ENCODE data around the gene PACS2. TPM values are rescaled to one million over a fixed set of nuclear protein-coding genes. Genes with fewer than 3 reads are reported as not detected.

PACS2 gene
- total RNA-seq, 3 donors from 2014 or later: 46.0 to 70.9 (median 67.8) TPM

DNA sequence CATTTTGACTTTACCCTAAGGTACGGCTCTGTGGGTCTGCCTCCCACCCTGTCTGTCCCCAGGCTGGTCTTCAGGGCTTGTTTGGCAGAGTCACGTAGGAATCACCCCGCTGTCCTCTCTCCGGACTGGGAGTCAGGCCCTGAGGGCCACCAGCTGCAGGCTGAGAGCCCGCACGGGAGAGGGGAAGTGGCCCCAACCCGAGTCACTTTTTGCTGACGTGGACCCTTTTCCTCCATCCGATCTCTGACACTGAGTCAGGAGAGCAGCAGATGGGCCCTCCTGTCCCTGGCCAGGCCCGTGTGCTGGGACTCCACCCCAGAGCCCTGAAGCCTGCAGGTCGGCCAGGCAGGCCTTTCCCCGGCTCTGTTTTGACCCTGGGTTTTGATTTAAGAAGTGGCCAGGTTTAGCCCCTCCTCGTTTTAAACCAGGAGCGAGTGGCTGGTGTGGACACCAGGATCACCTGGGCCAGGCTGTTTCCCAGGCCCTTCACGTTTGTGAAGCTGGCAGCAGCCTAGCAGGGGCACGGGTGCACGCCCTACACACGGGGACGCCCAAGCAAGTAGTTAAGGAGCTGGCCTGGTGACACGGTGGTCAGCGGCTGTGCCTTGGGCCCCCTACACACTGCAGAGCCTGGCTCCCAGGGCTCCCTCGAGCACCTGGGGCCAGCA is 71.3 kb downstream of the PACS2 start:
- Histone ChIP-seq H3K36me3 (no peaks in the 10 kb centered on the region), H3K27ac (no peak overlapping the region), H3K4me1 (no peaks in the 10 kb centered on the region), H3K4me3 (no peak overlapping the region), H3K27me3 (no peaks in the 10 kb centered on the region), H3K9me3 (no peaks in the 10 kb centered on the region)
- TF ChIP-seq, protein P1, sequence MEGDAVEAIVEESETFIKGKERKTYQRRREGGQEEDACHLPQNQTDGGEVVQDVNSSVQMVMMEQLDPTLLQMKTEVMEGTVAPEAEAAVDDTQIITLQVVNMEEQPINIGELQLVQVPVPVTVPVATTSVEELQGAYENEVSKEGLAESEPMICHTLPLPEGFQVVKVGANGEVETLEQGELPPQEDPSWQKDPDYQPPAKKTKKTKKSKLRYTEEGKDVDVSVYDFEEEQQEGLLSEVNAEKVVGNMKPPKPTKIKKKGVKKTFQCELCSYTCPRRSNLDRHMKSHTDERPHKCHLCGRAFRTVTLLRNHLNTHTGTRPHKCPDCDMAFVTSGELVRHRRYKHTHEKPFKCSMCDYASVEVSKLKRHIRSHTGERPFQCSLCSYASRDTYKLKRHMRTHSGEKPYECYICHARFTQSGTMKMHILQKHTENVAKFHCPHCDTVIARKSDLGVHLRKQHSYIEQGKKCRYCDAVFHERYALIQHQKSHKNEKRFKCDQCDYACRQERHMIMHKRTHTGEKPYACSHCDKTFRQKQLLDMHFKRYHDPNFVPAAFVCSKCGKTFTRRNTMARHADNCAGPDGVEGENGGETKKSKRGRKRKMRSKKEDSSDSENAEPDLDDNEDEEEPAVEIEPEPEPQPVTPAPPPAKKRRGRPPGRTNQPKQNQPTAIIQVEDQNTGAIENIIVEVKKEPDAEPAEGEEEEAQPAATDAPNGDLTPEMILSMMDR (IDR thresholded peaks at IDR 0.05): no peak
- TF ChIP-seq POLR2A (IDR thresholded peaks at IDR 0.05) (no peak), POLR2AphosphoS5 (IDR thresholded peaks at IDR 0.05) (no peak)
- no peak for DNase-seq (ENCODE audit: low spot score in 2 of 2)
- intact Hi-C loops (cut with DNase I; ENCODE audit: low total_unique reads): no loop called here

DNA sequence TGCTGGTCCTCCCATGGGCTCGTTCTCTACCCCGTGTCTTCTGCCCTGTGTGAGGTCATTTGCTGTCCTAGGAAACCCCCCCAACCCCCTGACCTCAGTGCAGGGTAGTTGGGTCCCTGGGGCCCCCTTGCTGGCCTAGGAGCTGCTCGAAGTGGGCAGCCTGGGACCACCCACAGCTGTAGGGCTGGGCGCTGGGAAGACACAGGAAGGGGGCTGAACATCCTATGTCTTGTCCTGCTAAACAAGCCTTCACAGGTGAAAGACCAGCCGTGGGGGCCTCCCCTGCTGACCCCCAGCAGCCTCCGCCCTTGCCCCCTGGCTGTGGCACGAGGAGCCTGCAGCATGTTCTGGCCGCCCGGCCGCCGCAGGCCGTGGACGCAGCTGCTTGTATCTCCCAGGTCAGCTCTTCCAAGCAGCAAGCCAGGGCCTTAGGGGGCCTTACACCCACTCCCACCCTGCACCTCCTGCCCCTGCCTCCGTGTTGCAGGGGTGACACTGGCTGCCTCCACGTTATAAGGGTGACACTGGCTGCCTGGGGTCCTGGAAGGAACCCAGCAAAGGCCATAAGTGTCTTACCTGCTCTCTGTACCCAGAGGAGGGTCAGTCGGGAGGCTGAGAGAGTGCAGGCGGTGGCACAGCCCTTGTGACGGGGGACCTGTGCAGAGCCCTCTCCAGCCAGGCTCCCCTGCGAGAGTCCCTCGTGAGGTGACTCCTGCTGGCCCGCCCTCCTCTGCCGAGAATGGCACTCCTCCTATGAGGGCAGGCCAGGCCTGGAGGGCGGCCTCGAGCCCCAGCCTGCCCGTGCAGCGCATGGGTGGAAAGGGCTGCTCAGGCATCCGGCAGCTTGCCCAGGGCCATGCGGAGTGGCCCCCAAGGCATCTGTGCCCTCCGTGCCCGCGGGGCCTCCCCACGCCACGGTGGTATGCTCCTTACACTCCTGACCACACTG is 72.3 kb downstream of the PACS2 start:
- no peak overlapping the region for H3K4me3 ChIP-seq
- TF ChIP-seq, protein P1 (IDR thresholded peaks at IDR 0.05): no peak
- TF ChIP-seq POLR2A (IDR thresholded peaks at IDR 0.05): no peak
- TF ChIP-seq POLR2AphosphoS5 (IDR thresholded peaks at IDR 0.05): no peak
- H3K27ac ChIP-seq: no peak overlapping the region
- no peak for DNase-seq (ENCODE audit: low spot score in 2 of 2)
- no peaks in the 10 kb centered on the region for H3K27me3 ChIP-seq
- intact Hi-C loops (cut with DNase I; ENCODE audit: low total_unique reads): no loop called here
- H3K9me3 ChIP-seq: no peaks in the 10 kb centered on the region
- no peaks in the 10 kb centered on the region for H3K36me3 ChIP-seq
- no peaks in the 10 kb centered on the region for H3K4me1 ChIP-seq

DNA sequence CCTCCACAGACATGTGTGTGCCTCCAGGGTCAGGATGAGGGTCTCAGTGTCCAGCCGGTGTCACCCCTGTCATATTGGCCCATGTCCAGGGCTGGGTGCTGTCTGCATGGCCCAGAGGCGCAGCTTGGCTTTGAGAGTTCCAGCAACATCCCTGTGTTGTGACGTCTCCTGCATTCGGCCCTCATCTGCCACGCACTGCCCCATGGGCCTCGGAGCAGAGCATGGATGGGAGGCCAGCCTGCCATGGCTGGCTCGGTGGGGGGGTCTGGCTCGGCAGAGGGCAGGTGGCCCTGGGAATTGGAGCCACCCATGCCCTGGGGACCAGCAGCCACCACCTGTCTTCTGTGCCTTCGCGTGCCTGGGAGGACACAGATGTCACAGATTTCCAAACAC is 73.0 kb downstream of the PACS2 start:
- DNase-seq (ENCODE audit: low spot score in 2 of 2): no peak
- H3K27me3 ChIP-seq: no peaks in the 10 kb centered on the region
- H3K27ac ChIP-seq: no peak overlapping the region
- TF ChIP-seq POLR2A (IDR thresholded peaks at IDR 0.05): no peak
- no peak overlapping the region for H3K4me3 ChIP-seq
- intact Hi-C loops (cut with DNase I; ENCODE audit: low total_unique reads): no loop called here
- no peaks in the 10 kb centered on the region for H3K4me1 ChIP-seq
- no peaks in the 10 kb centered on the region for H3K36me3 ChIP-seq
- no peaks in the 10 kb centered on the region for H3K9me3 ChIP-seq

DNA sequence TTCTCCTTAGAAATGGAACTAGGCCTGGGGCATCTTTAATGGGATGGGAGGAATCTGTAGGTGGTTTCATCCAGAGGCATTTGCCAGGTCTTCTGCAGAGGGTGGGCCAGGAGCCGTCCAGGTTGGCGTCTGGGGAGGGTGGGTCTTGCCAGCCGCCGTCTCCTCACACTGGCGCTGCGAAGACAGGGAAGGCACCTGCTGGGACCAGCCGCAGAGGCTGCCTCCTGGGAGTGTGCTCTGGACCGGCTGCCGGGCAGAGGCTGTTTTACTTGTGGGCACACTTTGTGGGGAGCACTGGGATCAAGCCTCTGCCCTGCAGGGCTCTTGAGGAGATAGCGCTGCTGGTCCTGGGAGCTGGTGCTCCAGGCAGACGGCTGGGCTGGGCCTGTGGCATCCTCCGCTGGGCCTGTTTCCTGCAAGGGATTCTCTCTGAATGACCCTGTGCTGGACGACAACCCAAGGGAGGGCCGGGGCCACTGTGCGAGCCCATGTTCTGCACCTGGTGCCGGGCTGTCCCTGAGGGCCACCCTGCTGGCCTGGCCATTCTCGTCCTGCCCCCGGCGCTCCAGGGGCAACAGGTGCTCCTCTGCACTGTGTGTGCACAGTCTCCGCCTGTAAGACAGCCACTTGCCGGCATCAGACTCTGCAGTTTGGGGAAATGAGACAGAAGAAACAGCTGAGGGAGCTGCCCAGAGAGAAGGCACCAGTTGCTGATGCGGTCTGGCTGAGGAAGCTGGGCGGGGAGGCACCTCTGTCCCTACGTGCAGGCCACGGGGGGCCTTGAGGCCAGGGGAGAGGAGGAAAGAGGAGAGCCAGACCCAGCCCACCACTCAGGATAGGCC is 73.8 kb downstream of the PACS2 start:
- no peak overlapping the region for H3K4me3 ChIP-seq
- intact Hi-C loops (cut with DNase I; ENCODE audit: low total_unique reads): no loop called here
- H3K36me3 ChIP-seq: no peaks in the 10 kb centered on the region

DNA sequence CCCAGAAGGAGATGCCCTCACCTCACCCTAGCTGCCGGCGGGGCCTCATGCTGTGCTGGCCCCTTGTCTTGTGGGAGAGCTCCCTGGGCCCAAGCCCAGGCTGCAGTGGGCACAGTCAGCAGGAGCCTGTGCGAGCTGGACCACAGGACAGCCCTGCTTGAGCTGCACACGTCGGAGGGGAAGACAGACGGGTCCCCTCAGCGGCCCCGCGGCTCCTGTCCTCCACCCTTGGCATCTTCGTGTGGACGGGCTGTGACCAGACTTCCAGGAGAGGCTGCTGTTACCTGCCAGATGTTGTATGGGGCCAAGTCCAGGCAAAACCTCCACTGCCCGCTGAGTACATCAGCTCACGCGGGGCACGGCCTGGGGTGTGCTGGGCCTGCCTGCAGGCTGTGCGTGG is 74.4 kb downstream of the PACS2 start:
- H3K36me3 ChIP-seq: no peaks in the 10 kb centered on the region
- no peak for DNase-seq (ENCODE audit: low spot score in 2 of 2)

More for the DNA sequence above, 73.8 kb downstream of the PACS2 start:
- Histone ChIP-seq H3K27me3 (no peaks in the 10 kb centered on the region), H3K9me3 (no peaks in the 10 kb centered on the region), H3K4me1 (no peaks in the 10 kb centered on the region), H3K27ac (peak overlapping the region in 1 of 2 donors; percentile 78)
- TF ChIP-seq POLR2AphosphoS5 (IDR thresholded peaks at IDR 0.05) (no peak), POLR2A (IDR thresholded peaks at IDR 0.05) (no peak)
- TF ChIP-seq, protein P1 (IDR thresholded peaks at IDR 0.05): no peak
- no peak for DNase-seq (ENCODE audit: low spot score in 2 of 2)

More for the DNA sequence above, 74.4 kb downstream of the PACS2 start:
- H3K4me1 ChIP-seq: no peaks in the 10 kb centered on the region
- intact Hi-C loops (cut with DNase I; ENCODE audit: low total_unique reads): no loop called here
- H3K9me3 ChIP-seq: no peaks in the 10 kb centered on the region
- TF ChIP-seq, protein P1 (IDR thresholded peaks at IDR 0.05): no peak
- TF ChIP-seq POLR2AphosphoS5 (IDR thresholded peaks at IDR 0.05) (no peak), POLR2A (IDR thresholded peaks at IDR 0.05) (no peak)
- H3K4me3 ChIP-seq: no peak overlapping the region
- peak overlapping the region in 1 of 2 donors; percentile 78 for H3K27ac ChIP-seq
- no peaks in the 10 kb centered on the region for H3K27me3 ChIP-seq

Measured in breast epithelium (tissue), 4 donors.